ENCODE results near the gene MEGF9.
"Not testable (repeated sequence)": the region's sequence is repeated elsewhere in the genome, so short reads cannot be mapped to it uniquely, and the experiment has no call there.

Gene MEGF9

DNA sequence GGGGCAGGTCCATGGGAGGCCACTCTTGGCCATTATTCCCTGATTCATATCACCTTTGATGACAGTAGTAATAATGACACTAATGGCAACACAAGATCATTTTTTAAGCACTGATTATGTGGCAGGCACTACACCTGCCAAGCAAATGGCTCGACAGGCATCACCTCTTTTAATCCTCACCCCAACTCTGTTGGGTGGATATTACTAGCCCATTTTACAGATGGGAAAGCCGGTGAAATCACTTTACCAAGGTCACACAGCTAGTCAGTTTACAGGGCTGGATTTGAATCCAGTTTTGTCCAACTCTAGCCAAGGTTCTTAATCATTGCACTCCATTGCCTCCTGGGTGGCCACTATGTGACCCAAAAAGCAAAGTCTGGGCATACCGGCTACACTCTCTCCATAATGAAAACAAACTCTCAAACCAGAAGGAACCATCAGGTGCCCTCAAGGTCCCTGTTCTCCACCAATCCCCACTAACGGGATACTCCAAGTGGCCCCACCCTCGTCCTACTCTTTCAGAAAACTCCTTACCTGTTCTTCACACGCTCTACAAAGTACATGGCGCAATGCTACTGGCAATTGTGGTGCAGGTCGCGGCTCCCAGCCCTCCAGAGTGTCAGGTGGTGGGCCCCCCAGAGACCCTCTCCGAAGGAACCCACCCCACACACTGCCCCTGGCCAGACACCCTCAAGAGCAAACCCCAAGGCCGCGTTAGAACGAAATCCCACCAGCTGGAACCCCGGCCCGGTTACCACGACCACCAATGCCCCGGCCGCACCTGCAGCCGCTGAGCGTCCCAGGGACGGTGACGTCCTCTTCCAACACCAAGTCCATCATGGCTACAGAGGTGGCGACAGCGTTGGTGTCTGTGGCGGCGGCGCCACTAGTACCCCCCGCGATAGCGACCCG is 134.9 kb downstream of the MEGF9 start:
- no peak for DNase-seq (ENCODE audit: low read depth, low spot score)

DNA sequence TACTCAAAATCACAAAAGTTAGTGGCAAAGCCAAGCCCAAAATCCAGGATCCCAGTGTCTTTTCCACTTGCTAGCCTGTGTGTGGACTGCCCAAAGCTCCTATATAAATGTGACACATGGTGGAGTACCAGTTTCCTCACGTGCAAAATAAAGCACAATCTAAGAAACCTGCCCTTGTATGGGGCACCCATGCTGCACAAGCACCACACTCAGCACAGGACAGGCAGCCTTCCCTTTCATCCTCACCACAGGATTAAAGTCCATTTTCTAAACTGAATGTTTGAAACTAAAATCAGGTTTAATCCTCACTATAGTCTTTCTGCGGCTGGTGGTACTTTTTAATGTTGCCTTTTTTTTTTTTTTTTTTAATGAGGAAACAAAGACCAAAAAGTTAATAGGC is 139.8 kb downstream of the MEGF9 start:
- no peak for DNase-seq (ENCODE audit: low read depth, low spot score)

DNA sequence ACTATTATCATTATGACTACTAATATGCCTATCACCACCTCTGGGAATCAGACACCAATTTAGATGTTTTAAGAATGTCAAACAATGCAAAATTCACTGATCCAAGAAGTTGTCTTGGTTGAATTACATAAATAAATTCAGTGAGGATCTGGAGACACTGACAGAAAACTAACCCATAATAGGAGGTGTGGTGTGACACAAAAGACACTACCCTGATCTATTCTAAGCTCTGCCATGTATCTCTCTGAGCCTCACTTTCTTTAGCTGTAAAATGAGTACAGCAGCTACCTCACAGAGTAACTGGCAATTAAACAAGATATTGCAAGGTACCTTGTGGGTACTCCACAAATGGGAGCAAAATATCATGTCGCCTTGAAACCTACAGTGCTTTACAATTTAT is 141.8 kb downstream of the MEGF9 start:
- DNase-seq (ENCODE audit: low read depth, low spot score) = no peak

DNA sequence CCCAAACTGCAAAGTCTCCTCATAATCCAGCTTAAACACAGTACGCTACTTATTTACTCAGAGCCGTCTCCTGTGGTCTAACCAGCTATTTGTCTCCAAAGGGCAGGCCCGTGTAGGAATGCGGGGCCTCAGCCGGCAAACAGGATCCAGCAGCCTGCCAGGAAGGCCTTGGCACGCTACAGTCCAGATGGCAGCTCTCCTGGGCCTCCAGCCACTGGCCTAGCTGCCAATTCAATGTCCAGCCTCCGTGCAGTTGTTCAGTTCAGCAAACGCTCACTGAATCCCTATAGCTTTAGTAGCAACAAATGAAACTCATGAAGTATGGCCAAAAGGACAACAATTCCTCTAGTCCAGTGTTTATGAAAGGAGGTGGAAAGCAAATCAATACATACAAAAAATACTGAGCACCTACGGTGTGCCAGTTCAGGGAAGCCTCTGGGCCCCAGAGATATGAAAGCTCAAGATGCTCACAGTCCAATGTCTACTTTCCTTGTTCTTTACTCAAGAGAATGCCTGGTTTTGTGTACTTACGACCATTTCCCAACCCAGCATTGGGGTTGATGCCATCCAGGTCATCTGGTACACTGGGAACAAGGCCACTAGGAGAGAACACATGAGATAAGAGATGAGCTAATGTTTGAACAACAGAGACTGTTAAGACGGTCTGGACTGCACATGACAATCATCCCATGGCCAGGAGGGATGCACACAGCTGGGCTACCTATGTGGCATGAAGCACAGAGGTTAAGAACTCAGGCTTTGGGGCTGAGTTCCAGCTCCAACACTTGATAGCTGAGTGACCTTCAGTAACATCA is 142.6 kb downstream of the MEGF9 start:
- no peak for DNase-seq (ENCODE audit: low read depth, low spot score)

DNA sequence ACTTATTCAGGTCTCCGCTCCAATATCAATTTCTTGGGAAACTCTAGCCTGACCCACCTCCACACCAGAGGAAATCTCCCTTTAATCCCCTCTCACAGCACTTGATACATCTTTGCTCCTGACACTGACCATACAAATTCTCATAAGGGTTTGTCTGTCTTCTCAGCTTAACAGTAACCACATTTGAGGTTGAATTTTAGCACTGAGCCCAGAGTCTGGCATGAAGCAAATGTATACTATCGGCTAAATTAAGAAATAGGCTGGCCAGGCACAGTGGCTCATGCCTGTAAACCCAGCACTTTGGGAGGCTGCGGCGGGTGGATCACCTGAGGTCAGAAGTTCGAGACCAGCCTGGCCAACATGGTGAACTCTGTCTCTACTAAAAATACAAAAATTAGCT is 144.0 kb downstream of the MEGF9 start:
- no peak for DNase-seq (ENCODE audit: low read depth, low spot score)

DNA sequence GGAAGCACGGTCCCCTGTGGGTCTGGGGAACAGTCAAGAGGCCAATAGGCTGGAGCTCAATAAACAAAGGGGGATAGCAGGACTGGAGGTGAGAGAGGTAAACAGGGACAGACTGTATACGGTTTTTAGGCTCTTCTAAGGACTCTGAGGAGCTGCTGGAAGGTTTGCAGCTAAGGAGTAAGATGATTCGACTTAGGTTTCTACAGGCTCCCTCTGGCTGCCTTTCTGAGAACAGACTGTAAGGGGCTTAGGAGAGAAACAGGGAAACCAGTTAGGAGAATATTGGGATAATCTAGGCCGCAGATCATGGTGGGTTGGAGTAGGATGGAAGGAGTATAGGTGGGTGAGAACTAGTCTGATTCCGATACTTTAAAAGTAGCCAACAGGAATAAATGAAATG is 144.7 kb downstream of the MEGF9 start:
- DNase-seq (ENCODE audit: low read depth, low spot score) = no peak

DNA sequence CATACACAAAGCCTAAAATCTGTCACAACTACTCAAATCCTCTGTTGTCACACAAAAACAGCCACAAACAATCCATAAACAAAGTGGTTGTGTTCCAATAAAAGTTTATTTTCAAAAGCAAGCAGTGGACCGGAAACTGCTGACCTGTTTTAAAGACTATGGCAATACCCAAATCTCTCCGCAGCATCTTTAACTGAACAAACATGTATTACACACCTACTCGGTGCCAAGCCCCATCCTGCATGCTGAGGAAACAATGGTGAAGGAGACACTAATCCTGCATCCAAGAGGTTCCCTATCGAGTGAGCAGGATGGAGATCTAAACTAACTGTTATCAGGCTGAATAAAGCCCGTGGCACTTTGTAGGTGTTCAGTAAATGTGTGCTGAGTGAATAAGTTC is 145.5 kb downstream of the MEGF9 start:
- no peak for DNase-seq (ENCODE audit: low read depth, low spot score)

DNA sequence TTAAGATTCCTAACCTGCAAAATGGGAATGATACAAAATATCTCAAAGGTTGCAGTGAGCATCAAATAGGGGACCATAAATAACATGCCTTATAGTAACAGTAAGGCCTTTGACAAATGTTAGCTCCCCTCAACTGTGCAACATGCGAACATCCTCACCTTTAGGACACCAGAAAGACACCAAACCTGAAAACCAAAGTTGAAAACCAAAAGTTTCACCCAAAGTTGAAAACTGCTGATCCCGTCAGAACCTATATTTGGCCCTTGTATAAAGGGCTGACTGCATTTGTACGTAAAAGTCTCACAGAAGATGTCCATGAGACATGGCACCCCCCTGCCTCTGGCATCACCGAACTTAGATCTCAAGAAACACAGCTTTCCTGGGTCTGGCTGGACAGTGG is 146.4 kb downstream of the MEGF9 start:
- DNase-seq (ENCODE audit: low read depth, low spot score) = no peak

DNA sequence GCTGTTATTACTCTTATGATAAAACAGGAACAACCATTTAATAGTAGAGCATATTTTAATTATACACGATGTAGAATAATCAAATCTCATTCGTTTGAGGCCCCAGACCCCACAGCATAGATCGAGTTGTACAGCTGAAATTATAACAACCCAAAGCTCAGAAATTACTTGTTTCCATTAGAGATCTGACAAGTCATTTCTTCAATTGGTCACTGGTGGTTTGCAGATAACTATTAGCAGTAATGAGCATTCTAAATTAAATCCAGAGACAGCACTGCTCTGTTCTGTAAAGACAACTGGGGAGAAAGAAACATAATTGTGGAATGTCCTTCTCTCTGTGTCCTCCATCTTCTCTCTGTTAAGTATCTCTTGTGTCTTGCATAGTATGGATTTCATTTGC is 147.2 kb downstream of the MEGF9 start:
- no peak for DNase-seq (ENCODE audit: low read depth, low spot score)

DNA sequence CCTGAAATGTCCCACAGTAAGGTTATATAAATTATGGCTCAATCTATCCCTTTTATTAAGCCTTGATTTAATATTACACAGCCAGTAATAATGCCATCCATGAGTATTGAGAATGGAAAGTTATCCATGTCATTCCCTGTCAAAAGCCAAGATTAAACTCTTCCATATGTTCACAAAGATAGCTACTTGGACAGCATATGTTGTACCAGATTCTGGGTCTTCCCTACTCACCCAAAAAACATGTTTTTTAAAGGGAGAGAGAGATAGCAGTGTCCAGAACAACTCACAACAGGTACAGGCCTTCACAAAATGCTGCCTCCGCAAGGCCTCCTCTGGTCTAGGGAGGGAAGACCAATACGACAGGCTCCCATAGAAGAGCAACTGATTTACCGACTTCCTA is 149.7 kb downstream of the MEGF9 start:
- no peak for DNase-seq (ENCODE audit: low read depth, low spot score)

DNA sequence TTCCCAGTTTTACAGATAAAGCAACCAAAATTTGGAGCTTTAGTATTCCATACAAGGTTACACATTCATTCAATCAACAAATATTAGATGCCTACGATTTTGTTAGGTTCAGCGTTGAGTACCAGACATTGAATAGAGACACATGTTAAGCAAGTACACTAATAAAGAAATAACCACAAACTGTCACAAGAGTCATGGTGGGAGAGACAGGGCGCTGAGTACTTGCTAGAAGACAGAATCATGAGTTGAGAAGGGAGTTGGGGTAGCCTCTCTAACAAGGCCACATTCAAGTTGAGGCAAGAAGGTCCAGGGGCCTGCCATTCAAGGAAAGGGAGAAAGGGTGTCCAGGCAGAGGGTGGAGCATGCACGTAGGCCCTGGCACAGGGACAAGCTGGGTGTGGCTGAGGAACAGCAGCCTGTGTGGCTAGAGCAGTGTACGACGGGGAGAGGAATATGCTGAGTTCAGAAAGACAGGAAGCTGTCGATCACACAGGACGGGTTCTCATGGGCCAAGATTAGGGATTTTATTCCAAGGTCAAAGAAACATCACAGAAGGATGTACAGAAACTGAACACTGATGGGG is 151.3 kb downstream of the MEGF9 start:
- no peak for DNase-seq (ENCODE audit: low read depth, low spot score)

DNA sequence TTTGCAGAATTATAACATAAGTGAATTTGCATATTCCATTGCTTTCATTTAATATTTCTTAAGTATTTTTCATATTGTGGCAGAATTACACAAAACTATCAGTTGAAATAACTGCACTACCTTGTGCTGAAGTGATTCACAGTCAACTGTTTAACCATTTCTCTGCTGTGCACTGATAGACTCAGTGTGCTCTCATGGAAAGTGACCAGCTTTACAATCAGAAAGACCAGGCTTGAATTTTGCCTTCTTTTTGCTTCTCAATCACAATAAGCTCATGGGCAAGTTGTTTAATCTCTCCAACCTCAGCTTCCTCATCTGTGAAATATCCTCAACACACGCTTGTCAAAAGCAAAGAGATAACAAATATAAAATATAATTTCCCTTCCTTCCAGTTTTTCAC is 152.6 kb downstream of the MEGF9 start:
- no peak for DNase-seq (ENCODE audit: low read depth, low spot score)

DNA sequence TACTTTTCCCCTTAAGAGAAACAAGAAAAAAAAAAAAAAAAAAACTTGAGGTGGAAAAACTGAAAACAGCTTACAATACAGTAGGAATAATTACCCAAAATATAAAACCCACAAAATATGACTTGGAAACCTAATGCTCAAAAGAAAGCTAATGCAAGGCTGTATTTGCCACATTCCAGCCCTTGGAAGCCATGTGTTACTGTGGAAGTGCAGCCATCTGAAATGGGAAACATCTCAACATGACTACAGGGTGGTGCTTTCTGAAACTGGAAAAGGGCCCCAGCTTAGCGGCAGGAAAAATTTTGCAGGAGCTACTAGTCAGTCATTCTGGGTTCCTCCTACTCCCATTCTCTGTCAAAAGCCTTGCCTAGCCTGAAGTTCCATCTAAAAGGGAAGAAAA is 154.7 kb downstream of the MEGF9 start:
- no peak for DNase-seq (ENCODE audit: low read depth, low spot score)

DNA sequence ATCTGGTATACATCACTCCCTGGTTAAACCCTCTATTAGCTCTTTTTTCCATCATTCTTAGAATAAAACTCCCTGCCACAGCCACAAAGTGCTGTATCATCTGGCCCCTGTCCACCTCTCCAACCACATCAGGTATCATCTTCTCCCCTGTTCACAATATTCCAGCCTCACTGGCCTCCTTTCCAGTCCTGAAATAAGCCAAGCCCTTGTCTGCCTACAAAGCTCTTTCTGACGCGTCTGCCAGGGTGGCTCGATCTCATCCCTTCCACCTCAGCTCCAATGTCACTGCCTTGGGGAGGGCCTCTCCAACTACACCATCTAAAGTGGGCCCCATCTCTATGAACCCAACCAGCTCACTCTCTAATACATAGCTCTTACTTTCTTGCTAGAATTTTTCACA is 155.8 kb downstream of the MEGF9 start:
- DNase-seq (ENCODE audit: low read depth, low spot score) = no peak

DNA sequence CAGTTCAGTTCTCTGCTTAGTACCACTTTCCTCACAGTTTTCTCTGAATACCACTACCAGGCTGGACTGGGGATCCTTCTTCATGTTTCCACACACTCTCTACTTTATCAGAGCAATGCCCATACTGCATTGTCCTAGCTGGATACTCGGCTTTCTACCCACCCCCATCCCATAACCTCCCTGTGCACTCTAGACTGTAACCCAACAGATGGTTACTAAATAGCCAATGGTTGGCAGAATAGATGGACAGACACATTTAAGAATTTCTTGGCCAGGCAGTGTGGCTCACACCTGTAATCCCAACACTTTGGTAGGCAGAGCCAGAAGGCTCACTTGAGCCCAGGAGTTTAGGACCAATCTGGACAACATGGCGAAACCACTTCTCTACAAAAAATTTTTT is 157.1 kb downstream of the MEGF9 start:
- DNase-seq (ENCODE audit: low read depth, low spot score) = no peak

DNA sequence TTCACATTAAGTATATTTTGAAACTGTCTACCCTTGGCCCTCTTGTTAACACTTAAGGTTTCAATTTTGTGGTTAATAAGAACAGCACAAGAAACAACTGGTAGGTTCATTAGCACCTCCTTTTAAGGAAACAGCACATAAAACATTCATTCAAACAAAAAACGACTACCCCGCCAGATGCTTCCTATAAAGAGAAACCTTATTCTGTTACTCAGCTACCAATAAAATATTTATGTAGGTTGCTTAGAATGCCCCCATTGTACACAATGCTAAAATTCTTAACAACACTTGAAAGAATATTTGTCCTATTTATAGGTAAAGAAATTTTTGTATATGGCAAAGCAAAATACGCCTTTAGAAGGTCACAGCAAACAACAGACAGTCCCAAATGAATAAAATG is 157.5 kb downstream of the MEGF9 start:
- DNase-seq (ENCODE audit: low read depth, low spot score) = no peak

DNA sequence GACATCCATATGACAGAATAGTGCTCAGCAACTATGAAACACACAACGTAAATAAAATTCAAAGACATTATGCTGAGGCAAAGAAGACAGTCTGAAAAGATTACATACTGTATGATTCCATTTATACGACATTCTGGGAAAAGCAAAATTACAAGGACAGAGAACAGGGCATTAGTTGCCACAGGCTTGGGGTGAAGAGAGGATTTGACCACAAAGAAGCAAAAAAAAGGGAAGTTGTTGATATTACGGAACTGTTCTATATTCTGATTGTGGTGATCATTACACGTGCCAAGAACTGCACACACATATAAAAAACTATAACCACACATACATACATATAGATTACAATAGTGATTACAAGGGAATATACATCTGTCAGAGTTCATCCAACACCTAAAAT is 158.4 kb downstream of the MEGF9 start:
- DNase-seq (ENCODE audit: low read depth, low spot score) = no peak

DNA sequence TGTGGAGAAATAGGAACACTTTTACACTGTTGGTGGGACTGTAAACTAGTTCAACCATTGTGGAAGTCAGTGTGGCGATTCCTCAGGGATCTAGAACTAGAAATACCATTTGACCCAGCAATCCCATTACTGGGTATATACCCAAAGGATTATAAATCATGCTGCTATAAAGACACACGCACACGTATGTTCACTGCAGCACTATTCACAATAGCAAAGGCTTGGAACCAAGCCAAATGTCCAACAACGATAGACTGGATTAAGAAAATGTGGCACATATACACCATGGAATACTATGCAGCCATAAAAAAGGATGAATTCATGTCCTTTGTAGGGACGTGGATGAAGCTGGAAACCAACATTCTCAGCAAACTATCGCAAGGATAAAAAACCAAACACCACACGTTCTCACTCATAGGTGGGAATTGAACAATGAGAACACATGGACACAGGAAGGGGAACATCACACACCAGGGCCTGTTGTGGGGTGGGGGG is 162.0 kb downstream of the MEGF9 start:
- DNase-seq (ENCODE audit: low read depth, low spot score) = not testable (repeated sequence)
